CD4-positive, alpha-beta T cell treated with Interleukin-15 for 4 hours (primary cell): ENCODE results near the gene NAV2.
"Not testable (repeated sequence)": the region's sequence is repeated elsewhere in the genome, so short reads cannot be mapped to it uniquely, and the experiment has no call there.

Source experiments
- DNase-seq: peaks from one replicate; pipeline ENCODE4 v3.0.0-alpha.2; 2020; ENCODE audit warnings: low spot score

NAV2 gene

GRCh38 chr11:20056950-20057943, 344.6 kb downstream of the NAV2 start:
- no peak for DNase-seq

- DNase-seq, result no peak
These were observed 346.3 kb downstream of the NAV2 start for GRCh38 chr11:20058749-20059458.

GRCh38 chr11:20059587-20060021, 347.0 kb downstream of the NAV2 start:
- no peak for DNase-seq

GRCh38 chr11:20060181-20060580, 347.5 kb downstream of the NAV2 start:
- DNase-seq, result no peak

- no peak for DNase-seq
These were observed 348.1 kb downstream of the NAV2 start for GRCh38 chr11:20060647-20061205.

- no peak for DNase-seq
These were observed 349.1 kb downstream of the NAV2 start for GRCh38 chr11:20061776-20062175.

- DNase-seq, result no peak
These were observed 352.3 kb downstream of the NAV2 start for GRCh38 chr11:20064961-20065405.

GRCh38 chr11:20065406-20065805, 352.8 kb downstream of the NAV2 start:
- DNase-seq, result no peak

GRCh38 chr11:20066013-20066782, 353.6 kb downstream of the NAV2 start:
- no peak for DNase-seq

GRCh38 chr11:20066783-20067156, 354.1 kb downstream of the NAV2 start:
- no peak for DNase-seq

- no peak for DNase-seq
These were observed 355.0 kb downstream of the NAV2 start for GRCh38 chr11:20067665-20068064.

GRCh38 chr11:20068691-20069090, 356.1 kb downstream of the NAV2 start:
- no peak for DNase-seq

GRCh38 chr11:20070459-20070858, 357.8 kb downstream of the NAV2 start:
- DNase-seq, result no peak

GRCh38 chr11:20075627-20076026, 363.0 kb downstream of the NAV2 start:
- DNase-seq, result no peak

GRCh38 chr11:20078846-20079245, 366.2 kb downstream of the NAV2 start:
- DNase-seq, result no peak

GRCh38 chr11:20080032-20080685, 367.5 kb downstream of the NAV2 start:
- DNase-seq, result no peak

- no peak for DNase-seq
These were observed 368.7 kb downstream of the NAV2 start for GRCh38 chr11:20081336-20081735.

- not testable (repeated sequence) for DNase-seq
These were observed 371.2 kb downstream of the NAV2 start for GRCh38 chr11:20083877-20084276.

- no peak for DNase-seq
These were observed 372.5 kb downstream of the NAV2 start for GRCh38 chr11:20084921-20085814.

- DNase-seq, result no peak
These were observed 373.3 kb downstream of the NAV2 start for GRCh38 chr11:20085918-20086317.
